ENCODE measurements around the gene TMEM215. TPM values are rescaled to one million over a fixed set of nuclear protein-coding genes. Genes with fewer than 3 reads are reported as not detected.

The TMEM215 gene, protein sequence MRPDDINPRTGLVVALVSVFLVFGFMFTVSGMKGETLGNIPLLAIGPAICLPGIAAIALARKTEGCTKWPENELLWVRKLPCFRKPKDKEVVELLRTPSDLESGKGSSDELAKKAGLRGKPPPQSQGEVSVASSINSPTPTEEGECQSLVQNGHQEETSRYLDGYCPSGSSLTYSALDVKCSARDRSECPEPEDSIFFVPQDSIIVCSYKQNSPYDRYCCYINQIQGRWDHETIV
- not detected in 2 replicates for total RNA-seq (2014; rRNA removed; shearing (Covaris generic); ENCODE audit: low replicate concordance)

DNA sequence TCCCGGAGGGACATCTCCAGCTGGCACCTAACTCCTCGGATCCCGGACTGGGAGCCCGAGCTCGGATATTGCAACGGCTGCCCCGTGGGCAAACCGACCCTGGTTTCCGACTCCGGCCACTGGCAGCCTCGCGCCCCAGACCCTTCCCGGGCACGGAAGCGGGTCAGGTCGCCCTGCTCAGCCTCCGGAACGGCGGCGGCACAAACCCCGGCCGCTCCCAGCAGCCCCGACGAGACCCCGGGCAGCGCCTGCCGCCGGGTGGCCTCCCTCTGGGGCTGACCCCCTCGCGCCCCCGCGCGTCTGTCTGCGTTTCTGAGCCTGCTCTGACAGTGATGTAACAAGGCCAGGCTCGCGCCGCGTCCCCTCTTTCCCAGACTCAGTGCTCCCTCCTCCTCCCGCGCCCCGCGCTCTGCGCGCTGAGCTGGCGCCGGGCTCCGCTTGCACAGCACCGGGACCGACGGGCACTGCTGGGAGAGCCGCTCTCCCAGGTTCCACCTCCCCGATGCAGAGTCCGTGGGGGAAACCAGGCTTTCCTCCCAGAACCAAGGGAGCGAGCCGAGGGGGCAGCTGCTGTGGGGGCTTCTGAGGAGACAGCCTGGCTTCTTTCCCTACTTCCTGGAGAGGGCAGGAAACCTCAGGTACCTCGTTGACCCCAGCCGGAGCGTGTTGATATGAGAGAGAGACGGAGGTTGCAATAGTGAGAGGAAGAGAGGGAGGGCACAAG lies at the start of gene TMEM215:
Gene TMEM215 (plus strand): TSS at position 373 of the 724 bp plus-strand sequence. CDS start 644 bp downstream, outside the sequence.
- H2AFZ ChIP-seq (ENCODE audit: low read length) = no peak within 1 kb of the TSS
- H3K27ac ChIP-seq (ENCODE audit: low read length) = no peak within 1 kb of the TSS
- DNase-seq = no peak
- no peak within 1 kb of the TSS for H3K4me3 ChIP-seq (ENCODE audit: low read length)
- H3K36me3 ChIP-seq (ENCODE audit: insufficient read depth, low read length) = no peaks in the 10 kb centered on the region
- H3K9ac ChIP-seq (ENCODE audit: low read length) = no peak within 1 kb of the TSS
- H3K9me3 ChIP-seq (ENCODE audit: low read length) = no peaks in the 10 kb centered on the region
- no peaks in the 10 kb centered on the region for H3K4me1 ChIP-seq (ENCODE audit: low read length)
- H3K4me2 ChIP-seq (ENCODE audit: low read depth, low read length, poor library complexity, severe bottlenecking) = no peak within 1 kb of the TSS
- no peaks in the 10 kb centered on the region for H4K20me1 ChIP-seq (ENCODE audit: insufficient read depth, low read depth, low read length)
- H3K79me2 ChIP-seq (ENCODE audit: low read length) = no peaks in the 10 kb centered on the region
- H3K9me2 ChIP-seq (replicated peaks; ENCODE audit: insufficient read depth, low read length) = no peaks in the 10 kb centered on the region
- no peaks in the 10 kb centered on the region for H3K27me3 ChIP-seq (ENCODE audit: low read length)

DNA sequence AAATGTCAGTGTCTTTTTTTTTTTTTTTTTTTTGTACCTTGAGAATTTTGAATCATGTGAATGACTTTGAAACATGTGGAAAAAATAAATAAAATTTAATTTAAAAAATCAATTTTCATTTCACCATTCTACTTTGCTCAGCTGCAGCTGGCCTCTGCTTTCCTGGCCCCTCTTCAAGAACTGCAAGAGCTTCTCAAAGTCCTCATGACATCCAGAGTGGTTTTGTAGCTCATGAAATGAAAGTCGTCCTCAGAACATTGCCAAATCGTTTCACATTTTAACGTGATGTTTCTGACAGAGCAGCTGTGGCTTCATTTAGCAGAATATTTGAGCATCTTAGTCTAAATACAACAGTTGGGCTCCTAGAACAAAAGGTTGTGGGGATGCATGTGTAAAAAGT lies 47.9 kb upstream of the TMEM215 start:
- Histone ChIP-seq H3K4me2 (ENCODE audit: low read depth, low read length, poor library complexity, severe bottlenecking) (no peak overlapping the region), H3K79me2 (ENCODE audit: low read length) (no peaks in the 10 kb centered on the region), H3K27me3 (ENCODE audit: low read length) (no peaks in the 10 kb centered on the region), H3K9me2 (replicated peaks; ENCODE audit: insufficient read depth, low read length) (no peaks in the 10 kb centered on the region), H3K4me1 (ENCODE audit: low read length) (no peaks in the 10 kb centered on the region), H3K9ac (ENCODE audit: low read length) (no peak overlapping the region), H2AFZ (ENCODE audit: low read length) (no peak overlapping the region), H3K9me3 (ENCODE audit: low read length) (no peaks in the 10 kb centered on the region), H3K27ac (ENCODE audit: low read length) (no peak overlapping the region), H3K4me3 (ENCODE audit: low read length) (no peak overlapping the region), H3K36me3 (ENCODE audit: insufficient read depth, low read length) (no peaks in the 10 kb centered on the region), H4K20me1 (ENCODE audit: insufficient read depth, low read depth, low read length) (no peaks in the 10 kb centered on the region)
- DNase-seq = peak; percentile 27

DNA sequence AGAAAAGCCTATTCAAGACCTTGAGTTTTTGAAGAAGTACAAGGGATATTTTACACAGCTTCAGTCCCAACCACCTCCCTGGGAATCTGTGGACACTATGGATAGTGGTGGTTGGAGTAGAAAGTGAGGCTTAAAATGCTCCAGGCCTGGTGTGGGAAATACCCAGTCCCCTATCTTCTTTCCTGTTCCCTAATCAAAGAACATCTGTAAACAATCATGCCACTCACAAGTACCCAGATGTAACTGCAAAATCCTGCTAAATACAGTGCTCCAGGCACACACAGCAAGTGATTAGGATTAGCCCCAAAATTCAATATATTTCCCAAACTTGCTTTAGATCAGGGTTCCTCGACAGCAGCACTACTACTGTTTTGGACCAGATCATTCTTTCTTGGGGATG lies 46.0 kb upstream of the TMEM215 start:
- Histone ChIP-seq H2AFZ (ENCODE audit: low read length) (no peak overlapping the region), H3K4me3 (ENCODE audit: low read length) (no peak overlapping the region), H3K27me3 (ENCODE audit: low read length) (no peaks in the 10 kb centered on the region), H3K4me1 (ENCODE audit: low read length) (no peaks in the 10 kb centered on the region), H3K79me2 (ENCODE audit: low read length) (no peaks in the 10 kb centered on the region), H3K9me3 (ENCODE audit: low read length) (no peaks in the 10 kb centered on the region), H3K9me2 (replicated peaks; ENCODE audit: insufficient read depth, low read length) (no peaks in the 10 kb centered on the region), H3K36me3 (ENCODE audit: insufficient read depth, low read length) (no peaks in the 10 kb centered on the region), H4K20me1 (ENCODE audit: insufficient read depth, low read depth, low read length) (no peaks in the 10 kb centered on the region), H3K9ac (ENCODE audit: low read length) (no peak overlapping the region), H3K27ac (ENCODE audit: low read length) (no peak overlapping the region), H3K4me2 (ENCODE audit: low read depth, low read length, poor library complexity, severe bottlenecking) (no peak overlapping the region)
- no peak for DNase-seq

DNA sequence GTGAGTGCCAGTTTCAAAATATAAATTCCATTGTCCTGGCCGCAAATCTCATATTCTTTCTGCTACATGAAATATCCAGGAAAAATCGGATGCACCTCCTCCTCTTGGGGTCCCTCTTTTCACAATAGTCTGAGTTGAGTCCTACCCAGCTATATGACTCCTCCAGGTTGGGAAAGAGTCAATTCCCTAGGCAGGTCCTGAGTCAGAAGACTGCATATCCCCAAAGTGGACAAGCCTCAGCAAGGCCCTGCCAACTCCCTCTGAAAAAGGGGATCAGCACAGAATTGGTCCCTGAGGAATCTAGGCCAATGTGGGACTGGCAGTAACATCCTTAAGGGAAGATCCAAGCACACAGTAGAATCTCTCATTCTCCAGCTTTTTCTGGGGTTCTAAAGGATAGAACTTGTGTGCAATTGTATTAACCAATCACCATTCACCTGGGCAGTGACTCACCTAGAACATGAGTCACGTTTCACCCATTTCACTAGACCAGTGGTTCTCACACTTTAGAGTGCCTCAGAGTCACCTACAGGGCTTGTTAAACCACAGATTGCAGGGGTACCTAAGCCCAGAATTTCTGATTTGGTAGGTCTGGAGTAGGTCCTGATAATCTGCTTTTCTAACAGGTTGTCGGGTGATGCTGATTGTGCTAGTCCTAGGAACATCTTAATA lies 44.7 kb upstream of the TMEM215 start:
- H3K4me2 ChIP-seq (ENCODE audit: low read depth, low read length, poor library complexity, severe bottlenecking) = no peak overlapping the region
- no peak for DNase-seq
- no peaks in the 10 kb centered on the region for H3K4me1 ChIP-seq (ENCODE audit: low read length)
- no peaks in the 10 kb centered on the region for H3K27me3 ChIP-seq (ENCODE audit: low read length)
- H3K36me3 ChIP-seq (ENCODE audit: insufficient read depth, low read length) = no peaks in the 10 kb centered on the region
- H4K20me1 ChIP-seq (ENCODE audit: insufficient read depth, low read depth, low read length) = no peaks in the 10 kb centered on the region
- H3K4me3 ChIP-seq (ENCODE audit: low read length) = no peak overlapping the region
- H3K79me2 ChIP-seq (ENCODE audit: low read length) = no peaks in the 10 kb centered on the region
- no peak overlapping the region for H3K9ac ChIP-seq (ENCODE audit: low read length)
- H2AFZ ChIP-seq (ENCODE audit: low read length) = no peak overlapping the region
- H3K9me2 ChIP-seq (replicated peaks; ENCODE audit: insufficient read depth, low read length) = no peaks in the 10 kb centered on the region
- H3K9me3 ChIP-seq (ENCODE audit: low read length) = no peaks in the 10 kb centered on the region
- no peak overlapping the region for H3K27ac ChIP-seq (ENCODE audit: low read length)

DNA sequence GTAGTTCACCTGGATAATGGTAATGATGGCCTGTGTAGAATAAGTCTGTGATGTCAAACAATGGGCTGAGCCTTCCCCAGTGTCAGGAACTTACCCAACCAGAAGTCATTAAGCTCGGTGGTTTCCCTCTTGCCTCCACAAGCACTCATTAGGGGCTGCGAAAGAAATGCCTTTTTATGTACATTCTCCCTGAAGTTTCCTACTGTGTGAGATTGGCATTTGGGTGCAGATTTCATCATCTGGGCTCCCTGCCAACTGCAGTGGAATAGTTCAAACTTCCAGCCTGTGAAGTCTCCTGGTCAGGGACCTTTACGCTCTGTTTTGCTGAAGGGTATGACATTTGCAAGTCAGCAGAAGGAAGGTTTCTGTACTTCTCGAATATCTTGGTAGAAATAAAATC lies 41.6 kb upstream of the TMEM215 start:
- Histone ChIP-seq H3K4me2 (ENCODE audit: low read depth, low read length, poor library complexity, severe bottlenecking) (no peak overlapping the region), H3K4me3 (ENCODE audit: low read length) (no peak overlapping the region), H3K27ac (ENCODE audit: low read length) (no peak overlapping the region), H3K27me3 (ENCODE audit: low read length) (no peaks in the 10 kb centered on the region), H3K9me2 (replicated peaks; ENCODE audit: insufficient read depth, low read length) (no peaks in the 10 kb centered on the region), H2AFZ (ENCODE audit: low read length) (no peak overlapping the region), H4K20me1 (ENCODE audit: insufficient read depth, low read depth, low read length) (no peaks in the 10 kb centered on the region), H3K36me3 (ENCODE audit: insufficient read depth, low read length) (no peaks in the 10 kb centered on the region), H3K79me2 (ENCODE audit: low read length) (no peaks in the 10 kb centered on the region), H3K4me1 (ENCODE audit: low read length) (no peaks in the 10 kb centered on the region), H3K9ac (ENCODE audit: low read length) (no peak overlapping the region), H3K9me3 (ENCODE audit: low read length) (no peaks in the 10 kb centered on the region)
- no peak for DNase-seq

DNA sequence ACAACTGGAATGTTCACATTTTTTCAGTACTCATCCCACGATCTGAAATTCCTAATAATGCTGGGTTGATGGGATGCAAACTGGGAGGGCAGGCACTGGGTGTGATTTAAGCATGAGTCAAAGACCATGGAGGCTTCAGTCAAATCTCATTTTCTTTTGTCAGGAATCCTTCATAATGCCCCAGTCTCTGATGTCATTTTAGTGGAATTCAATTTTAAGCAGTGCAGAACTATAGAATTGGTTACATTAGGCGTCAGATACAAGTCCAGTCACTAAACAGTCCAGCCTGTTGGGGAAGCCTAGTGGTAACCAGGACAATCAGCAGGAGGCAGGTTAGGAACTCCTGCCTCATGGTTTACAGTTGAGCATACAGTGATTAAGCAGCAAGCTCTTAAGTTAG lies 41.0 kb upstream of the TMEM215 start:
- no peaks in the 10 kb centered on the region for H3K9me3 ChIP-seq (ENCODE audit: low read length)
- no peaks in the 10 kb centered on the region for H3K9me2 ChIP-seq (replicated peaks; ENCODE audit: insufficient read depth, low read length)
- no peaks in the 10 kb centered on the region for H3K4me1 ChIP-seq (ENCODE audit: low read length)
- H3K79me2 ChIP-seq (ENCODE audit: low read length) = no peaks in the 10 kb centered on the region
- H3K27me3 ChIP-seq (ENCODE audit: low read length) = no peaks in the 10 kb centered on the region
- no peak overlapping the region for H3K9ac ChIP-seq (ENCODE audit: low read length)
- no peak overlapping the region for H3K4me2 ChIP-seq (ENCODE audit: low read depth, low read length, poor library complexity, severe bottlenecking)
- H3K27ac ChIP-seq (ENCODE audit: low read length) = no peak overlapping the region
- no peak overlapping the region for H2AFZ ChIP-seq (ENCODE audit: low read length)
- no peak overlapping the region for H3K4me3 ChIP-seq (ENCODE audit: low read length)
- DNase-seq = no peak
- no peaks in the 10 kb centered on the region for H3K36me3 ChIP-seq (ENCODE audit: insufficient read depth, low read length)
- no peaks in the 10 kb centered on the region for H4K20me1 ChIP-seq (ENCODE audit: insufficient read depth, low read depth, low read length)

DNA sequence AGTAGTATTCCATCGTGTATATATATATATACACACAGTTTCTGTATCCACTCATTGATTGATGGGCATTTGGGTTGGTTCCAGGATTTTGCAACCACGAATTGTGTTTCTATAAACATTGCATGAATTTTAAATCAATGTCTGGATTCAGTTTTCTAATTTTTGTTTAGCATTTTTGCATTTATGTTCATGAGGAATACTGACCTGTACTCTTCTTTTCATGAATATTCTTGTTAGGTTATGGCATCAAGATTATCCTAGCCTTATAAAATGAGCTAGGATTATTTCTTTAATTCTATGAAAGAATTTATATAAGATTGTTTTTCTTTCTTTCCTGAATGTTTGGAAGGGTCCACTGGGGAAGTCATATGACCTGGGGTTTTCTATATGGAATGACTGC lies 35.3 kb upstream of the TMEM215 start:
- DNase-seq = no peak
- Histone ChIP-seq H3K4me1 (ENCODE audit: low read length) (no peaks in the 10 kb centered on the region), H3K9me2 (replicated peaks; ENCODE audit: insufficient read depth, low read length) (no peaks in the 10 kb centered on the region), H3K4me3 (ENCODE audit: low read length) (no peak overlapping the region), H2AFZ (ENCODE audit: low read length) (no peak overlapping the region), H3K36me3 (ENCODE audit: insufficient read depth, low read length) (no peaks in the 10 kb centered on the region), H3K9me3 (ENCODE audit: low read length) (no peaks in the 10 kb centered on the region), H3K4me2 (ENCODE audit: low read depth, low read length, poor library complexity, severe bottlenecking) (no peak overlapping the region), H3K79me2 (ENCODE audit: low read length) (no peaks in the 10 kb centered on the region), H3K27ac (ENCODE audit: low read length) (no peak overlapping the region), H3K27me3 (ENCODE audit: low read length) (no peaks in the 10 kb centered on the region; the same call in 1 of the 2 replicates), H4K20me1 (ENCODE audit: insufficient read depth, low read depth, low read length) (no peaks in the 10 kb centered on the region), H3K9ac (ENCODE audit: low read length) (no peak overlapping the region)

DNA sequence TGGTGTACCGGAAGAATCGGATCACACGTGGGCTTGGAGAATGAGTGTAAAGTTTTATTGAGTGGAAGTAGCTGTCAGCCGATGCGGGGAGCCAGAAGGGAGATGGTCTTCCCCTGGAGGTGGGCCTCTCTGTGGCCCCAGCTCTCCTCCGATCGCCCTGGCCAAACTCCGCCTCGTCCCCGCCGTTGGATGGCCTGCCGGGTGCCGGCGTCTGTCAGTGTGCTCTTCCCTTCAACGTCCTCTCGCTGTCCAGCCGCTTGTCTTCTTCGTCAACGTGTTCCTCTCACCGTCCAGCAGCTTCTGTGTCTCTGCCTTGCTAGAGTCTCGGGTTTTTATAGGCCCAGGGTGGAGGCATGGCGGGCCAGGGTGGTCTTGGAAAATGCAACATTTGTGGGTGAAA lies 27.6 kb upstream of the TMEM215 start:
- Histone ChIP-seq H2AFZ (ENCODE audit: low read length) (no peak overlapping the region), H3K36me3 (ENCODE audit: insufficient read depth, low read length) (no peaks in the 10 kb centered on the region), H3K79me2 (ENCODE audit: low read length) (no peaks in the 10 kb centered on the region), H4K20me1 (ENCODE audit: insufficient read depth, low read depth, low read length) (no peaks in the 10 kb centered on the region), H3K4me1 (ENCODE audit: low read length) (no peaks in the 10 kb centered on the region), H3K4me3 (ENCODE audit: low read length) (no peak overlapping the region), H3K27ac (ENCODE audit: low read length) (no peak overlapping the region), H3K4me2 (ENCODE audit: low read depth, low read length, poor library complexity, severe bottlenecking) (no peak overlapping the region), H3K9ac (ENCODE audit: low read length) (no peak overlapping the region), H3K9me2 (replicated peaks; ENCODE audit: insufficient read depth, low read length) (no peaks in the 10 kb centered on the region), H3K27me3 (ENCODE audit: low read length) (no peaks in the 10 kb centered on the region), H3K9me3 (ENCODE audit: low read length) (no peaks in the 10 kb centered on the region)
- DNase-seq = no peak

Measured in Karpas-422 (cell line).